DOHH2 (cell line): ENCODE measurements around the gene TRIM41.

ENCODE experiments used
- H3F3A ChIP-seq: fragments of 200-600 bp; sonication (generic), shearing (Covaris generic); 2 replicates; pipeline ENCODE4 v1.6.0; 2016; ENCODE audit warnings: antibody characterized with exemption, mild to moderate bottlenecking; ENCODE audit not compliant: control insufficient read depth, insufficient read depth
- H3K27ac ChIP-seq: fragments of 200-600 bp; sonication (generic); 2 replicates; pipeline ENCODE4 v1.5.1; 2014; ENCODE audit warnings: low read depth, mild to moderate bottlenecking, low read length, moderate library complexity
- H3K27me3 ChIP-seq: fragments of 200-600 bp; sonication (generic); 2 replicates; pipeline ENCODE4 v1.6.1; 2014; ENCODE audit warnings: mild to moderate bottlenecking, low read length, mixed read lengths; ENCODE audit not compliant: control insufficient read depth
- H3K36me3 ChIP-seq: fragments of 200-600 bp; sonication (generic); 2 replicates; pipeline ENCODE4 v1.6.1; 2014; ENCODE audit warnings: mild to moderate bottlenecking, low read length, moderate library complexity, mixed read lengths; ENCODE audit not compliant: control insufficient read depth
- H3K4me1 ChIP-seq: fragments of 200-600 bp; sonication (generic); 2 replicates; pipeline ENCODE4 v1.6.1; 2014; ENCODE audit warnings: mild to moderate bottlenecking, low read length, mixed read lengths; ENCODE audit not compliant: control insufficient read depth
- H3K4me2 ChIP-seq: fragments of 200-600 bp; sonication (generic); 2 replicates; pipeline ENCODE4 v1.6.0; 2014; ENCODE audit warnings: mild to moderate bottlenecking, low read length, moderate library complexity
- H3K4me3 ChIP-seq: fragments of 200-600 bp; sonication (generic); 2 replicates; pipeline ENCODE4 v1.5.1; 2014; ENCODE audit warnings: mild to moderate bottlenecking, low read length, mixed read lengths
- H3K79me2 ChIP-seq: fragments of 200-600 bp; sonication (generic); 2 replicates; pipeline ENCODE4 v1.6.1; 2014; ENCODE audit warnings: mild to moderate bottlenecking, low read length, mixed read lengths; ENCODE audit not compliant: control insufficient read depth
- H3K9me2 ChIP-seq: fragments of 200-600 bp; sonication (generic); replicated peaks from 2 replicates; pipeline ENCODE4 v1.6.1; 2014; ENCODE audit warnings: mild to moderate bottlenecking, low read length, mixed read lengths; ENCODE audit not compliant: control insufficient read depth
- H3K9me3 ChIP-seq: fragments of 200-600 bp; sonication (generic); 2 replicates; pipeline ENCODE4 v1.6.1; 2014; ENCODE audit warnings: antibody characterized with exemption, low read length, mixed read lengths; ENCODE audit not compliant: control insufficient read depth, insufficient read depth
- H4K20me1 ChIP-seq: fragments of 200-600 bp; sonication (generic); 2 replicates; pipeline ENCODE4 v1.6.0; 2014; ENCODE audit warnings: low read depth, mild to moderate bottlenecking, antibody characterized with exemption, low read length, moderate library complexity; ENCODE audit not compliant: control insufficient read depth, insufficient read depth
- EZH2phosphoT487 ChIP-seq: fragments of 200-600 bp; sonication (generic); IDR thresholded peaks from 2 replicates; pipeline ENCODE4 v1.6.1; 2017; ENCODE audit warnings: borderline replicate concordance, mild to moderate bottlenecking, antibody characterized with exemption, low read length, moderate library complexity, mixed read lengths
- TF ChIP-seq, protein P1 (sequence below): fragments of 200-600 bp; sonication (generic); IDR thresholded peaks from one replicate; pipeline ENCODE4 v1.5.1; 2014; ENCODE audit warnings: antibody characterized with exemption, mild to moderate bottlenecking, low read depth, low read length; ENCODE audit not compliant: poor library complexity, severe bottlenecking

The TRIM41 gene

DNA sequence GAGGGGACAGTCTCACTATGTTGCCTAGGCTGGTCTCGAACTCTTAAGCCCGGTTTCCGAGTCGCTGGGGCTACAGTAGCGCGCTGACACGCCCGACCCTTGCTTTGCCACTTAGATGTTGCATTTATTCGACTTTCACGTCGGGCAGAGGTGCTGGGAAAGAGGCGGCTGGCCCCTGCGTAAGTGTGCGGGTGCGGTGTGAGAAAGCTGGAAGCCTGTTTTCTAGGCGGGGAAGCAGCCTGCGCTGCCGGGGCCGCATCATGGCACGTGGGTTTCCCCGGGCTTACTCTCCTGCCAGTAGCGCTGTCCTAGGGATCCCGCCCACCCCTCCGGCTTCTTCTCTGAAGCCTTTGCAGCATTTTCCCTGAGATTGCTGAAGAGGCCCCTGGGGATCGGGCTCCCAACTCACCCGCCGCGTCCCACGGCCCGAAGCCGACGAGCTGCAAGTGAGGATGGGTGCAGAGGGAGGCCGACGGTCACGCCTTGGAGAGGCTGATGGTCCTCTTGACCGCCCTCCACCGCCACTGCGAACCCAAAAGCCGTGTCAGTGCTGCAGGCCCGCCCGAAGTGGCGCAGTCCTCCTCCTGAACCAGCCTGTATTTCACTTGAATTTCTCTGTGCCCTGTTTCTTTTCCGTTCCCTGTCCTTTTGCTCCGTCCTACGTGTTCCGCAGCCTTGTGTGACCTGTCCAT is 5.8 kb upstream of the TRIM41 start:
- peak overlapping the region; percentile 83 for H3K4me2 ChIP-seq
- H3K27ac ChIP-seq, result peak overlapping the region; percentile 61
- peak overlapping the region; percentile 68 for H3K4me3 ChIP-seq
- no peak for TF ChIP-seq EZH2phosphoT487
- TF ChIP-seq, protein P1, sequence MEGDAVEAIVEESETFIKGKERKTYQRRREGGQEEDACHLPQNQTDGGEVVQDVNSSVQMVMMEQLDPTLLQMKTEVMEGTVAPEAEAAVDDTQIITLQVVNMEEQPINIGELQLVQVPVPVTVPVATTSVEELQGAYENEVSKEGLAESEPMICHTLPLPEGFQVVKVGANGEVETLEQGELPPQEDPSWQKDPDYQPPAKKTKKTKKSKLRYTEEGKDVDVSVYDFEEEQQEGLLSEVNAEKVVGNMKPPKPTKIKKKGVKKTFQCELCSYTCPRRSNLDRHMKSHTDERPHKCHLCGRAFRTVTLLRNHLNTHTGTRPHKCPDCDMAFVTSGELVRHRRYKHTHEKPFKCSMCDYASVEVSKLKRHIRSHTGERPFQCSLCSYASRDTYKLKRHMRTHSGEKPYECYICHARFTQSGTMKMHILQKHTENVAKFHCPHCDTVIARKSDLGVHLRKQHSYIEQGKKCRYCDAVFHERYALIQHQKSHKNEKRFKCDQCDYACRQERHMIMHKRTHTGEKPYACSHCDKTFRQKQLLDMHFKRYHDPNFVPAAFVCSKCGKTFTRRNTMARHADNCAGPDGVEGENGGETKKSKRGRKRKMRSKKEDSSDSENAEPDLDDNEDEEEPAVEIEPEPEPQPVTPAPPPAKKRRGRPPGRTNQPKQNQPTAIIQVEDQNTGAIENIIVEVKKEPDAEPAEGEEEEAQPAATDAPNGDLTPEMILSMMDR, result peak; percentile 49
- no peaks in the 10 kb centered on the region for H3K27me3 ChIP-seq
- H3K79me2 ChIP-seq, result no peaks in the 10 kb centered on the region
- H3F3A ChIP-seq, result peaks cover 37% of the 10 kb centered on the region
- H3K9me2 ChIP-seq, result no peaks in the 10 kb centered on the region
- no peaks in the 10 kb centered on the region for H3K36me3 ChIP-seq
- peaks cover 31% of the 10 kb centered on the region for H3K4me1 ChIP-seq
- H4K20me1 ChIP-seq, result no peaks in the 10 kb centered on the region
- no peaks in the 10 kb centered on the region for H3K9me3 ChIP-seq

- TF ChIP-seq, protein P1, result no peak
- no peak for TF ChIP-seq EZH2phosphoT487
- Histone ChIP-seq H3K9me2 (no peaks in the 10 kb centered on the region), H3K9me3 (no peaks in the 10 kb centered on the region), H3K4me3 (peak overlapping the region; percentile 68), H3K4me1 (peaks cover 36% of the 10 kb centered on the region), H3F3A (peaks cover 40% of the 10 kb centered on the region), H3K27me3 (no peaks in the 10 kb centered on the region), H4K20me1 (no peaks in the 10 kb centered on the region), H3K36me3 (no peaks in the 10 kb centered on the region), H3K4me2 (peak overlapping the region; percentile 83), H3K27ac (peak overlapping the region; percentile 61), H3K79me2 (no peaks in the 10 kb centered on the region)
Measured at GRCh38 chr5:181217803-181218062, 5.3 kb upstream of the TRIM41 start.

DNA sequence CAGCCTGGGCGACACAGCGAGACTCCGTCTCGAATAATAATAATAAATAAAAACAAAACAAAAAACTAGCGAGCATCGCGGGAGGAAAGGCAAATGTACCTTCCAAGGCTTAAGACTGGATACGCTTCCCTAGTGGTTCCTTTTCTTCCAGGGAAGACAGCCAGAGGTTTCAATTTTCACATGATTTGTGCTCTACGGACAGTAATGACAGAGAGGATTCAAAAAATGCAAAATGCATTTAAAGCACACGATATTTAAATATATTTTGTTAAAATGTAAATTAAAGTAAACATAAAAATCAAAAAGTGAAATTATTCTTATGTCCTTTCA is 4.3 kb upstream of the TRIM41 start:
- no peaks in the 10 kb centered on the region for H3K27me3 ChIP-seq
- peak overlapping the region; percentile 68 for H3K4me3 ChIP-seq
- no peaks in the 10 kb centered on the region for H4K20me1 ChIP-seq
- no peaks in the 10 kb centered on the region for H3K9me2 ChIP-seq
- peaks cover 2% of the 10 kb centered on the region for H3K79me2 ChIP-seq
- H3K4me1 ChIP-seq, result peaks cover 37% of the 10 kb centered on the region
- H3K4me2 ChIP-seq, result peak overlapping the region; percentile 83
- no peaks in the 10 kb centered on the region for H3K36me3 ChIP-seq
- H3F3A ChIP-seq, result peaks cover 42% of the 10 kb centered on the region
- no peak for TF ChIP-seq EZH2phosphoT487
- TF ChIP-seq, protein P1, result no peak
- no peaks in the 10 kb centered on the region for H3K9me3 ChIP-seq
- H3K27ac ChIP-seq, result peak overlapping the region; percentile 61; the same call in 1 of the 2 replicates
